Measurements from ENCODE around the gene RCVRN.

The RCVRN gene

DNA sequence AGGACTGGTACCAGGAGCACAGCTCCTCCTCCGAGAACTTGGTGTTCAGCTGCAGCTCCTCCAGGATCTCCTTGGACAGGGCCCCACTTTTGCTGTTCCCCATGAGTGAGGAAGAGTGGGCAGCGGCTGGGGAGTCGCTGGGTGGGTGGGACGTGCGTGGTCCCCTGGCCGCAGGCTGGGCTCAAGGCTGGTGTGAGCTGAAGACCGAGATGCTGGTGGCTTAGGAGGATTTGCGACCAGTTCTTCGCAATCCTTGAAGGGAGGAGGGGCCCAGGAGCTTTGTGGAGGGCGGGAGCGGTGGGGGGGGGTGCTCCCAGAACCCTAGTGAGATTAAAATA, at the start of gene RCVRN:
RCVRN (minus strand) TSS at position 194 of the 338 bp plus-strand sequence; CDS start at position 103, 91 bp downstream.
- DNase-seq (ENCODE audit: low read depth in 2 of 2, low spot score in 1 of 2), result no peak

DNA sequence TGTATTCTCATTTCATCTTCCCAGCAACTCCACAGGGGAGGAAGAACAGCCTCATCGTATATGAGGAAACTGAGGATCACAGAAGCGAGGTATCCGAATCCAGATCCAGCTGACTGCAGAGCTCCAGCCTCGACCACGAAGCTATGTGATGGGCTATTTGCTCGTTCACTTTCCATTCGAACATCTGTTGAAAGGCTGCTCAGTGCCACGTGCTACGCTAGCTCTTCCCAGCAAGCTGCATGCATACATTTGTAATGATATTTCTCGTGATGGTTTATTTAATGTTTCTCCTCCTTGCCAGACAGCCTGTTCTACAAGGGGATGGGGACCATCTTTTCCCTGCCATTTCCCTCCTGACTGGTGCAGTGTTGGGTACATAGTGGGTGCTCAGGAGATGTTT, 48.4 kb upstream of the RCVRN start:
- no peak for DNase-seq (ENCODE audit: low read depth in 2 of 2, low spot score in 1 of 2)

DNA sequence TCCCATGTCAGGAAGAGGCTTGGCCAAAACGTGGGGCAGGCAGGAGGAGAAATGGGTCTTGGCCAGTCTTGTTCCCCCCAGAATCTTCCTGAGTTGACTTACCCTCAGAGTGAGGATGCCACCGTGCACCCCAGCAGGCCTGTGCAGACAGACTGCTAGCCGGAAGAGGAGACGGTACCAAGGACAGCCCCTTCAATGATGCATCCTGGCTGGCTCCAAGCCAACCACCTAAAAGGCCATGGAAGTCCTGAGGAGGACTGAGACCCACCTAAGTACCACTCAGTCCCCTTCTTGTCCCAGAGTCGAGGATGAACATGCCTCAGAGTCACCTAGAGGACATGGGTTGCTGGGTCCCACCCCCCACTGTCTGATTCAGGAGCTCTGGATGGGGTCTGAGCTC, 46.7 kb upstream of the RCVRN start:
- DNase-seq (ENCODE audit: low read depth in 2 of 2, low spot score in 1 of 2), result no peak

DNA sequence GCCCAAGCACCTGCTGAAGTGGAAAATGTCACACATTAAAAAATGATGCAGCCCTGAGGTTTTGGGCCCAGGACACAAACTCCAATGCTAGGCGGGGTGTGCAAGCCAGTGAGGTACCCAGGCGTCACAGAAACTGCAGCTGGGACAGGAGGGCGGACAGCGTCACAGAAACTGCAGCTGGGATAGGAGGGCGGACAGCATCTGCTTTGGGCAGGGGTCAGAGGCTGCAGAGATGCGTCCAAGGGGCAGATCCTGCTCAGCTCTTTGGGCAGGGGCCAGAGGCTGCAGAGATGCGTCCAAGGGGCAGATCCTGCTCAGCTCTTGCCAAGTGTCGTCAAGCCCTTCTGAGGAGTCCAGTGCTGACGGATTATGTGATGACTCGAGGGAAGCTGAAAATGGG, 43.9 kb upstream of the RCVRN start:
- no peak for DNase-seq (ENCODE audit: low read depth in 2 of 2, low spot score in 1 of 2)

DNA sequence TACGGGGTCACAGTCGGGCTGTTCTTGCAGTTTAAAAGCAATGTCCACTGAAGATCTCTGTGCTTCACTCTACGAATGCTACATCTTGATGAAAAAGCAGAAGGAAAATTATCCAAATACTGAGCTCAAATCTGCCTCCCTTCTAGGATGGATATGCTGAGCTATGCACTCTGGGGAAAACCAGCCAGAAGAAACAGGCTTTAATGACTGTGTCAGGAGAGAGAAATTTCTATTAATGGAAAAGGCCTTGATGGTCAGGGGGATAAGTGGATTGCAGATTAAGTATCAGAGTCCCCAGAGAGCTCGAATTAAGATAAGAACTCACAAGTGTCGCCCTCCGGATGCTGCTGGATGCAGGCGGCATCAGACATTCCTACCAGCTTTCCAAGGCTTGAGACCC, 39.6 kb upstream of the RCVRN start:
- no peak for DNase-seq (ENCODE audit: low read depth in 2 of 2, low spot score in 1 of 2)

DNA sequence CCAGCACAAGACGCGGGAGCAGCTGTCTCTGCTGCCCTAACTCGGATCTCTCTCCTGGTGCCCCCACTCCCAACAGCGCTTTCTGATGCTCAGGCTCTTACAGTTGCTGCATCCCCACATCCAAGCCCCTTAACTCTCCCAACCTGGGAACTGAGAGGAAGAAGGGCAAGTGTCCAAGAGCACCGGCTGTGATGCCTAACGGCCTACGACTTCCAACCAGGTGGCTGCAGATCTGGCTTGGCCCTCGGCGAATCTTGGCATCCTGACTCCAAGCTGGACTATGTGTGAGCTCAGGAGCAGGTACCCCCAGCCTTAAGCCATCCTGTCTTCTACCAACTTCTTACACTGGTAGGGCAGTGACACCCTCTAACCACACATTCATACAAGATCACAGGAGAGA, 38.3 kb upstream of the RCVRN start:
- no peak for DNase-seq (ENCODE audit: low read depth in 2 of 2, low spot score in 1 of 2)

DNA sequence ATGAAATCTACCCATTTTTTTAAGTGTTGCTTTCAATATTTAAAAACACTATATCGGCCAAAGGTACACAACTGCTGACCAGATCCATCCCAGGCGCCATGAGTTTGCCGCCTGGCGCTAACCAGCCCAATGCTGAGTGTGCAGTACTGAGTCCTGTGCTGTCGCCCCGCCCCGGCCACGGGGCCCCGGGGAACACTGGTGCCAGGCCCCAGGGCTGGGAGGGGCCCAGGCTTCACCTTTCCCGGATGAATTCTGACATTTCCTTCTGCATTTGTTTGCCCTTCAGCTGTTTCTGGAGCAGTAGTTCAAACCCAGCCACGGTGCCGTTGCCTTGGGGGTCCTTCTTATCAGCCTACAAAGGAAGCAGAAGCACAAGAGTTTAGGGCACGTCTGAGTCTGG, 37.8 kb upstream of the RCVRN start:
- no peak for DNase-seq (ENCODE audit: low read depth in 2 of 2, low spot score in 1 of 2)

DNA sequence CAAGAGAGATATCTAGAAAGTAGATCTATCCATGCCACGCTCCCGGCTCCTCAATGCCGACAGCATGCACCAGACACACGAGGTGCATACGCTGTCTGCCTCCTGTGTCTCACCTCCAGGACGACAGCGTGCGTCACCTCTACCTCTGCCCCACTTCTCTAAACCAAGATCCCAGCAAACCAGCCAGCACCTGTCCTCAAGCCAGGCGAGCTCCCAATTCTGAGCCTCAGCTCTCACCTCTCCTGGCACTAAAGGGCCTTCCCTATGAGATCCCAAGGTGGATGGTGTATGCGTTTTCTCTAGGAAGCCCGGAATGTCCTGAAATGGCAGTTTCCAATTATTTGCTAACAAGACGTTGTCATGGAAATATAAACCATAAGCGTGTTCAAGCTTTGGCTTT, 36.2 kb upstream of the RCVRN start:
- DNase-seq (ENCODE audit: low read depth in 2 of 2, low spot score in 1 of 2), result no peak

DNA sequence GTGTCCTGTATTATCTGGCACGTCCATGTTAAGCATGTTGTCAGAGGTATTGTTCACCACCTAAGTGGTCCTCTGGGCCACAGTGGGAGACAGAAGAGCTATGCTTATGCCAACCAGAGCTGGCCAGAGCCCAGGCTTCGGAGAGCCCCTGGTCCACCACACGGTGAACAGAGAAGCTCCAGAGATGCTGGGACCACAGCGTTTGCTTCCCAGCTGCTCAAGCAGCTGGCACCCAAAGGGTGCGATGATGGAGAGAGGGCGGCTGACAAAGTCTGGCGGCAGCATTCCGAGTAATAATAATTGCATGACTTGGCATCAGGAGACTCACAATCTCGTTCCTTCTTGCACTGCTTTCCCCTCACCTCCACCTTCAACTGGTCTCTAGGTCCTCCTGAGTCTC, 35.8 kb upstream of the RCVRN start:
- no peak for DNase-seq (ENCODE audit: low read depth in 2 of 2, low spot score in 1 of 2)

DNA sequence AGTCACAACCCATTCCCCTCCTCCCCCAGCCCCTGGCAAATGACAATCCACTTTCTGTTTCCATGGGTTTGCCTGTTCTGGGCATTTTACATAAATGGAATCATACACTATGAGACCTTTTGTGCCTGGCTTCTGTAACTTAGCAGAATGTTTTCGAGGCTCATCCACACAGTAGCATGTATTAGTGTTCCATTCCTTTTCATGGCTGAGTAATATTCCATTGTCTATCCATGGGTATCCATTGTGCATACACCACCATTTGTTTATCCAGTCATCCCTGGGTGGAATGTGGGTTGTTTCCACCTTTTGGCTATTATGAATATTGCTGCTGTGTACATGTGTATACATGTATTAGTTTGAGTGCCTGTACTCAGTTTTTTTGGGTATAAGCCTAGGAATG, 33.7 kb upstream of the RCVRN start:
- DNase-seq (ENCODE audit: low read depth in 2 of 2, low spot score in 1 of 2), result no peak

DNA sequence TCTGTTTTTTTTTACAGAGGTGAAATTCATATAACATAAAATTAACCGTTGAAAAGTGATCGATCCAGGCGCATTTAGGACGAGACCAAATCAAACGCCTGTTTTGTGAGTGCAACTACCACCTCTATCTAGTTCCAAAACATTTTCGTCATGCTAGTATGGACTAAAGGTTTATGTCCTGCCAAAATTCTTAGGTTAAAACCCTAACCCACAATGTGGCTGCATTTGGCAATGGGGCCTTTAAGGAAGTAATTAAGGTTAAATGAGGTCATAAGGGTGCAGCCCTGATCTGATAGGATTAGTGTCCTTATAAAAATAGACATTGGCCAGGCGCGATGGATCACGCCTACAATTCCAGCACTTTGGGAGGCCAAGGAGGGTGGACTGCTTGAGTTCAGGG, 32.8 kb upstream of the RCVRN start:
- DNase-seq (ENCODE audit: low read depth in 2 of 2, low spot score in 1 of 2), result no peak

DNA sequence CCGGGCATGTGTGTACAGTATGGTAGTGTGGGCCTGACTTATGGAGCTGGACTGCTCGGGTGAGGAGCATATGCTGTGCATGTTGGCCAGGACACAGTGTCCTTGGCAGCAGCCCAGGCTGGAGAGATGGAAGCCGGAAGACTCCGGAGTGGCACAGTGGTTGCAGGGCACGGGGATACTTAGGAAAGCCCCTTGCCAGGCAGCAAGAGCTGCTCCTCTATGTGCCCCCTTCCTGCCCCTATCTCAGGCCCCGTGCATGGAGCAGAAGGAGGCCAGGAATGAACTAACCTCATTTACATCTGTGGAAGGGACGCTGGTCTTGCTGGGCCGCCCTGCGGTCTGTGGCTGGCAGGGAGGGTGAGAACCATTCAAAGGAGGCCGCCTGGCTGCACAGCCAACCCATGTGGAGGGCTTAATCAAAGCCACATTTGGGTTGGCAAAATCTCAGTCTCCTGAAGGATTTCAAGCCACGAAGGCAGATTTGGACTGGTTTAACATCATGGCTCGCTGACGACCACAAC, 32.2 kb upstream of the RCVRN start:
- DNase-seq (ENCODE audit: low read depth in 2 of 2, low spot score in 1 of 2), result no peak

DNA sequence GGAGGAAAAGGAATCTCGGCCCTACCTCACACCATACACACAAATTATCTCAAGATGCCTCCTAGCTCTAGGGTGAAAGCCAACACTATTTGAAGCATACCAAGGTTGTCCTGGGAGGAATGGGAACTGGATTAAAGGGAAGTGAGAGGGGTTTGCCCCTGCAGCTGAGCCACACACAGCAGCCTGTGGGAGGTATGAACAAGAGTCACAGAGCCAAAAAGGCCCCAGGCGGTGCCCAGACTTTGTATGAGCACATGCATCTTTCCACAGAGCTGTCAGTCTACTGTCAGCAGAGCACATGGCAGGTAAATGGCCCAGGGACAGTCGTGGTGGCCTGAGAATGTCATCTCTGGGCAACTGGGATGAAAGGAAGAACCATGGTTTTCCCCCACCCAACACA, 31.0 kb upstream of the RCVRN start:
- no peak for DNase-seq (ENCODE audit: low read depth in 2 of 2, low spot score in 1 of 2)

DNA sequence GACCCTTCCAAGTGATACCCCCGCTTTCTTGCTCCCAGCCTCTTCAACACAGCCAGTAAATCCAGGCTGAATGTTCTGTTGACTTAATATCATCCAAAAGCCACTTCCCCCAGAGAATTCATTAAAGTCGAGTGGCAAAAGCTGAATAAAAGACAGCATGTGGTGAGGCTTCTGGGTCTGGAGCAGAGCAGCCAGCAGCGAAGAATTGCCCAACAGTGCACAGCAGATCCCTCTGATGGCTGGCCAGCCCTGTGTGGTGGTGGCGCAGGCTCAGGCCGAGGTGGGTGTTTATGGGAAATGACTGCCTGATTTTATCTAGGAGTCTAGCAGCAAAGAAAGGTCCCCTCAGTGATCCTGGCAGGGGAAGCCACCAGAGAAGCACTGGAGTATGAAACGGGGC, 30.3 kb upstream of the RCVRN start:
- DNase-seq (ENCODE audit: low read depth in 2 of 2, low spot score in 1 of 2), result no peak

DNA sequence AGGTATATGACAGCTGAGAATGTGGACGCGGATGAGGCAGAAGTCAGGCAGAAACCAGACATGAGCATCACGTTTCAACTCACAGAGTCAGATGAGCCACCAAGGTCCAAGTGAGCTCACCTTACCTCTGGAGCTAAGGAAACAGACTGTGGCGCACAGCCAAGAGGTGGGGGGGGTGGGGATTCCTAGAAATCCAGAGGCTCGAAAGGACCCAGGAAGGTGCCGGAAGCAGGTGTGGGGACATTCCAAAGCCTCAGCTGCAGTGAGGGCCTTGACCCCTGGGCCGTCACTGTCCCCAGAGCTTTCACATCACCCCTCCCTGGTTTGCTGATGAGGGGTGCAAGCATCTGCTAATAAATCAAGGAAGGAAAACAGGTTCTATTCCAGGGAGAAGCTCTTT, 29.3 kb upstream of the RCVRN start:
- no peak for DNase-seq (ENCODE audit: low read depth in 2 of 2, low spot score in 1 of 2)

DNA sequence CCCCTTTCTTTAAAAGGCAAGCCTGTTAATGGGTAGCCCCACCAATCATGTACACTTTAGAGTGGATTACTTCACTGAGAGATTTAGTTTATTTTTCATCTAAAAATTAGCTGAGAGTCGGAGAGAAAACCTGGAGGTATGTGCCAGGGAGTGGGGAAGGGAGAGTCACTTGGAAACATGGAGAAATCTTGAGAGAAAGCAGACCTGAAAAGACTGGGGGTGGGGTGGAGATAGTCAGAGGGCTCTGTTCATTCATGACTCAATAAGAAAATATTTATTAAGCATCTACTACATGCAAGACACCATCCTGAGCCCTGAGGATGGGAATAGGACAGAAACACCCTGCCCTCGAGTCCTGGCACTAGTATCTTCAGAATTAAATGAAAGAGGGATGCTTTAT, 27.4 kb upstream of the RCVRN start:
- DNase-seq (ENCODE audit: low read depth in 2 of 2, low spot score in 1 of 2), result no peak

DNA sequence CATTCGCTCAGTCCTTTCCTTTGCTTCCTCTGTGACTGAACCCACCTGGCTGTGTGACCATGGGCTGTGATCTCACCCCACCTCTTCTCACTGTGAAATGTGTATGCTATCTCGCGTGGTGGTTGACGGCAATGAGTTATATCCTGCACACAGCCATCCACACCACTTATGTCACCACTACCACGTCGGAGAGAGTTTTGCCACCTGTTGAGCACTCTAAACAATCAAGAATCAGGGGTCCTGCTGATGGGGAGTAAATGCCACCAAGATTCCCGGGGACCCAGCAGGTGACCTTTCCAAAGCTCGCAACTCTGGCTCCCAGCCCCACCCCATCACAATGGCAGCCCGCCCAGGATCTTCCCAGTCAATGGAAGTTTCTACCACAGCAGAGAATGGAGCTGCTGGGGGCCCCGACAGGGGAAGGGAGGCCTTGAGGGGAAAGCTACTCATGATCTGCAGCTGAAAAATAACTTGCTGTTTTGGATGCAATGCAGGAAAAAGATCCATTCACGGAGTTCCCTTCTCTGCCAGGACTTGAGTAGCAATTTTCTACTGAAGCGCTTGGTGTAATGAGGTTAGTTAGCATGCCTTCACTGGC, 26.2 kb upstream of the RCVRN start:
- DNase-seq (ENCODE audit: low read depth in 2 of 2, low spot score in 1 of 2), result no peak

DNA sequence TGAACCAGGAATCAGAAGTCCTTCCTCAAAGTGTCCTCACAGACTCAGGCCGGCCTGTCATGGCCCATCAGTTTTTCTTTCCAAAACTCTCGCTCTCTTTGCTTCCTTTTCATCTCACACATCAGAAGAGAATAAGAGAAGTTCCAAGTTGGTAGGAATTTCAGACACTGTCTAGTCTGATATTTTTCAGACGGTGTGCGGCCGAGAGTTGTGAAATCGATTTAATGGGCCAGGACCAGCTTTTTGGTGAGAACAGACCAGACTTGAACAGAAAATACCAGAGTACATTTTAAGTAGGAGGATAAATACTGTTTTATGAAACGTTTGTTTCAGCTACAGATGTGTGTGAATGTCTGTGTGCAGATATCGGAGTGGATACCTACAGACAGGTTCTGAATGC, 24.8 kb upstream of the RCVRN start:
- no peak for DNase-seq (ENCODE audit: low read depth in 2 of 2, low spot score in 1 of 2)

DNA sequence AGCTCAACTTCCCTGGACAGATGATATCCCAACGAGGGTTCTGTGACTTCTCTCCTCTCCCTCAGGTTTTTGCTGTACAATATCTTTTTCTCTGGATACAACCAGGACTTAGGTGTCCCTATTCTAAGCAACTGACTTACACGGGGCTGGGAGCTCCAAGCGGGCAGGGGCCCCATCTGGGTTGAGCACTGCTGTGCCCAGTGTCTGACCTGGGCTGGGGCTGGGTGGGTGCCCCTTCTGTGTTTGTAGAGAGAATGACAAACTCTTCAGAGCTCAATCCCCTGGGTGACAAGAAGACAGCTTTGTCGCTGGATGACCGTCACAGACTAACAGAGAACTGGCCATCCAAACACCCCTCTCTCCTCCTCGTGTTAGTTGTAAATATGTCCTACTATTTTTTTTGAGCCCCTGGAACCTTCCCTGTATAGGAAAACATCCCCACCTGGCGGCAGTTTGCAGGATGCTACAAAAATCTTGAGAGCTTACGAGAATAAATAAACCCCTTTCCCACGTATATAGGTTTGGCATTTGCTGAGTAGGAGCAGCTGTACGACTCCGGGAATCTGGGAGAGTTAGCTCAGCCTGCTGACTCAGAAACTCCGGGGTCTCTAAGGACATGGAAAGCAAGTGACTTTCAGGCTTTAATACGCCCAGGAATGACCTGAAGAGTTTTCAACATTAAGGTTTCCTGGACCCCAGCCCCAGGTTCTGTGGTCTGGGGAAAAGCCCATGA, 23.7 kb upstream of the RCVRN start:
- DNase-seq (ENCODE audit: low read depth in 2 of 2, low spot score in 1 of 2), result no peak

DNA sequence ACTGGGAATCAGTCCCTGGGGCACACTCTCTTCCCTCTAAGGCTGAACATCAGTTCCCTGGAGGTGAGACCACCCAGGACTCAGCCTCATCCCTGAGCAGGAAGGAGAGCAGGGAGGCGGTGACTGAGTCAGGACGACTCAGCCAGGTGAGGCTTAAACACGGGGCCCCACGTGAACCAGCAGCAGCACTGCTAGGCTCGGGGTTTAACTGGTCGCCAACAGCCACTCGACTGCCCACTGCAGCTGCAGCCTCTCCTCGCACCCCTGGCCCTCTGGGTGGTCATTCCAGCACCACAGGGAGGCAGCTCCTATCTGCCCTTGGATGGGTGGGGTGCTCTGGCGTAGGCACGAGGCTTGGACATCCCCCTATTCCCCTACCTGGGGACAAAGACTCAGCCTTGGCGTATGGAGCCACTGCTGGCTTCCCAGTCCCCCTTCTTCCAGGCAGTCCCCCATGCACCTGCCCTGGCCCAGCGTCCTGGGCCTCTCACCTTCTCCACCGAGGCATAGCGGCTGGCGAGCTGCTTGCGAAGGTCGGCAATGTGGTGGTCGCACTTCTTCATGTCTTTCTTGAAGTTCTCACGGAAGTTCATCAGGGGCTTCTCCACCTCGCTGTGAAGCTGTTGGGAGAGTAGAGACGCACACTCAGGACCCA, 21.2 kb upstream of the RCVRN start:
- no peak for DNase-seq (ENCODE audit: low read depth in 2 of 2, low spot score in 1 of 2)

DNA sequence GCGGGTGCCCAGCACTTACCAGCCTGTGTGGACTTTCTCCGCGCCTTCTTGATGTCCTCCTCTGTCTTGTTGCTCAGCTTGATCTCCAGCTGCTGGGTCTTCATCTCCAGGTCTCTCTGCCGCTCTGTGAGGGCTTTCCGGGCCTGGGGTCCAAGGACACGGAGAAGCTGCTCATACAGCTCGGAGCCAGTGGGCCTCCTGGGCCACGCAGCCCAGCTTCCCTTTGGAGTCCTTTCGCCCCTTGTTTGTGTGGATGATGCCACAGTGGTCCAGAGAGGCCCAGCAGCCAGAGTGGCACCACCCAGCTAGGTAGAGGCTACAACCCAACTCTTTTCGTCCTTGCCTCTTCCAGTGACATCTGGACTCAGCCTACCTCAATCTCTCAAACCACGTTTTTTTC, 20.4 kb upstream of the RCVRN start:
- DNase-seq (ENCODE audit: low read depth in 2 of 2, low spot score in 1 of 2), result no peak

DNA sequence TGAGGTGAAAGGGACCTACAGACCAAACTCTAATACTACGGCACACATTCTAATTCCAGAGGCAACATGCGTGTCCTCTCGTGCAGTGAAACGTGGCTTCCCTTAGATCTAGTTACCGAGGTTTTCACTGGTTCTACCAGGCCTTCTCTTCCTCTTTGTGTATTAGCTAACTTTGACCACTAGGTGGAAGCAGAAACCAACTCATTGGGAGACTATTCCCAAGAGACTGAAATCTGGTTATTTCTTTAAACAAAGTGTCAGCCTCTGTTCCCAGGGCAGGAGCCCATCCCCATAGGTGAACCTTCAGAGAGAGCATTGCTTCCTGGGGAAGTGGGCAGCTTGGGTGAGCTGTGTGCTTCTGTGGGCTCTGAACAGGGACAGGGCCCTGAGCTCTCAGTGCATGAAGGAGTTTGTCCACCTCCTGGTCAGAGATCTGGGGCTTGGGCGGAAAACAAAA, 19.7 kb upstream of the RCVRN start:
- DNase-seq (ENCODE audit: low read depth in 2 of 2, low spot score in 1 of 2), result no peak

Measured in stimulated activated CD8-positive, alpha-beta memory T cell treated with anti-CD3 and anti-CD28 coated beads, Interleukin-4, amount 100 ng/mL, for 1 hour (primary cell).